Fibroblast of villous mesenchyme (primary cell): Measurements from ENCODE around the gene MICAL3. TPM values are rescaled to one million over a fixed set of nuclear protein-coding genes. Genes with fewer than 3 reads are reported as not detected.

ENCODE experiments used
- DNase-seq: peaks from one replicate; pipeline ENCODE4 v3.0.0-alpha.2; 2010; ENCODE audit warnings: low read depth
- H3K4me3 ChIP-seq: 2 replicates; pipeline ENCODE4 v1.5.1; 2011; ENCODE audit warnings: low read depth, mild to moderate bottlenecking, low read length
- CTCF ChIP-seq: IDR thresholded peaks from 2 replicates; pipeline ENCODE4 v1.5.1; 2012; ENCODE audit warnings: low read depth, mild to moderate bottlenecking, low read length; ENCODE audit not compliant: insufficient read depth
- total RNA-seq: library from RNA; depleted of rRNA; stranded (reverse); fragments of >200 nt; gene quantifications from 2 replicates; pipeline ENCODE4 v1.2.3, GENCODE V29; 2012

The MICAL3 gene
- total RNA-seq, 1 donor, result 39.7 TPM

GRCh38 chr22:17853073-17853472, 171.3 kb downstream of the MICAL3 start:
- no peak for TF ChIP-seq CTCF
- H3K4me3 ChIP-seq, result no peak overlapping the region
- DNase-seq, result no peak

- H3K4me3 ChIP-seq, result no peak overlapping the region
- TF ChIP-seq CTCF, result no peak
- no peak for DNase-seq
Observed at GRCh38 chr22:17851759-17852158, 172.6 kb downstream of the MICAL3 start.

GRCh38 chr22:17847360-17848078, 176.8 kb downstream of the MICAL3 start:
- TF ChIP-seq CTCF, result no peak
- no peak overlapping the region for H3K4me3 ChIP-seq
- no peak for DNase-seq

- peak; percentile 31 for DNase-seq
- no peak overlapping the region for H3K4me3 ChIP-seq
- no peak for TF ChIP-seq CTCF
Observed at GRCh38 chr22:17846326-17846992, 177.9 kb downstream of the MICAL3 start.

- DNase-seq, result no peak
- TF ChIP-seq CTCF, result no peak
Observed at GRCh38 chr22:17845790-17846189, 178.6 kb downstream of the MICAL3 start.

GRCh38 chr22:17845327-17845726, 179.0 kb downstream of the MICAL3 start:
- no peak overlapping the region for H3K4me3 ChIP-seq
- TF ChIP-seq CTCF, result no peak
- DNase-seq, result no peak

More at GRCh38 chr22:17845790-17846189, 178.6 kb downstream of the MICAL3 start:
- no peak overlapping the region for H3K4me3 ChIP-seq
